Naive B cell (primary cell): ENCODE measurements around the gene TSPAN9. TPM values are rescaled to one million over a fixed set of nuclear protein-coding genes. Genes with fewer than 3 reads are reported as not detected.
A peak's percentile ranks its signal among the peaks of the same experiment; 100 is the strongest.

Experiments used
- ATAC-seq, 2 donors: fragments of 150-1000 bp; cut with Tn5 transposase; 2 replicates each; pipeline ENCODE4 v1.10.0; 2021; ENCODE audit warnings: low read depth in 2 of 2, mild to moderate bottlenecking in 2 of 2, moderate library complexity in 2 of 2
- DNase-seq: peaks from one replicate; pipeline ENCODE4 v3.0.0; 2022
- H3K27ac Mint-ChIP-seq, 6 donors: one replicate each; pipeline ENCODE4 v1.8.0; 2020 to 2022; ENCODE audit warnings: mild to moderate bottlenecking in 6 of 6, mixed read lengths in 6 of 6, moderate library complexity in 5 of 6, inconsistent platforms in 2 of 6
- H3K27me3 Mint-ChIP-seq, 3 donors: one replicate each; pipeline ENCODE4 v1.8.0; 2021 to 2022; ENCODE audit warnings: mixed read lengths in 3 of 3, mild to moderate bottlenecking in 1 of 3
- H3K36me3 Mint-ChIP-seq, 2 donors: one replicate each; pipeline ENCODE4 v1.8.0; 2020 to 2022; ENCODE audit warnings: mixed read lengths in 2 of 2, inconsistent platforms in 1 of 2, mild to moderate bottlenecking in 1 of 2
- H3K4me1 Mint-ChIP-seq, 3 donors: one replicate each; pipeline ENCODE4 v1.8.0; 2020 to 2022; ENCODE audit warnings: mixed read lengths in 3 of 3, inconsistent platforms in 1 of 3, mild to moderate bottlenecking in 1 of 3, moderate library complexity in 1 of 3
- H3K4me3 Mint-ChIP-seq, 8 donors: one replicate each; pipeline ENCODE4 v1.8.0; 2020 to 2022; ENCODE audit warnings: mild to moderate bottlenecking in 8 of 8, mixed read lengths in 8 of 8, moderate library complexity in 8 of 8, inconsistent platforms in 2 of 8
- H3K9me3 Mint-ChIP-seq, 7 donors: one replicate each; pipeline ENCODE4 v1.8.0; 2020 to 2022; ENCODE audit warnings: mixed read lengths in 7 of 7, mild to moderate bottlenecking in 5 of 7, inconsistent platforms in 2 of 7, moderate library complexity in 1 of 7
- polyA plus RNA-seq, 6 donors: library from polyadenylated mRNA; unstranded; fragments of 300-500 nt; fragmentation: Illumina TruSeq; gene quantifications; one replicate each; pipeline ENCODE4 v1.2.3, GENCODE V29; 2021; ENCODE audit warnings: low read depth in 6 of 6

Gene TSPAN9
- polyA plus RNA-seq, 6 donors from 2014 or later: 0.26 to 0.49 (median 0.41) TPM; not detected in 2

DNA sequence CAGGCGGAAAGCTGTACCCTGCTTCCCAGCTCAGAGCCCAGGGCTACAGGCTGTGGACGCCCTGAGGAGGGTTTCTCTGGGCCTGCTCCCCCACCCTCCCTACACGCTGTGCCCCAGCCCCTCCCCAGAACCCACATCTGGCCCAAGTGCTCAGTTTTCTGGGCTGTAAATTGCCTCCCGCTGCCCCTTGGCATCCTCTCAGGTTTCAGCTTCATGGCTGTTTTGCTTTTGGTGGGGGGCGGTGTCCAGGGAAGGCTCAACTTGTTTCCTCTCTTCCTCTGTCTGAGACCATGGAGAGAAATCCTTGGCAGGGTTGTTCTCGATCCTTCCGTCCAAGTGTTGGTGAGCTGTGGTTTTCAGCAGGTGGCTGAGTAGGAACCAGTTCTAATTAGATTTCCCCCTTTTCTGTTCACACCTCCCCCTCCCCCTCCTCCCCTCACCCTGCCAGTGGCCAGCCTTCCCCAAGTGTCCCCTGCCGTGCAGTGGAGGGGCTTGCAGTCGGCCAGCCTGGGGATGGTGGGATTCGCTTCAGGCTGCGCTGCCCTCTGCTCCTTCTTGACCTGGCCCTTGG, 61.8 kb downstream of the TSPAN9 start:
- H3K27me3 Mint-ChIP-seq: peaks cover 5 to 72% (median 61%) of the 10 kb centered on the region in 3 donors
- peak overlapping the region in 1 of 6 donors; percentile 84 for H3K27ac Mint-ChIP-seq
- no peak for ATAC-seq
- no peak for DNase-seq
- H3K9me3 Mint-ChIP-seq: peaks cover 0 to 2% (median 0%) of the 10 kb centered on the region in 7 donors
- no peaks in the 10 kb centered on the region for H3K4me1 Mint-ChIP-seq
- no peaks in the 10 kb centered on the region for H3K36me3 Mint-ChIP-seq
- no peak overlapping the region for H3K4me3 Mint-ChIP-seq

DNA sequence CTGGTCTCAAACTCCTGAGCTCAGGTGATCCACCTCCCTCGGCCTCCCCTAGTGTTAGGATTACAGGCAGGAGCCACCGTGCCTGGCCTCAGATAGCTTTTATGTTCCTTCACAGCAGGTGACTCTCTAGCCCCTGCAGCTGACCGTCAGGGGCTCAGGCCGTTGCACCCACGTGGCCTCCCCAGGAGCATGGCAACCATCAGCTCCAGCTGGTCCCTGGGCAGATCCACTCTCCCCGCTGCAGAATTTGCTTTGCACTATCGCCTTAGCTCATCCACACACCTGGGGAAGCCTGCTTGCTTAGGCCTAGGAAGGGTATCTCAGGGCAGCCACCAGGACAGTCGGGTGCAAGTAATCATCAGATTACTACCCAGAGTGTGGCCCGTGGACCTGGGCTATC, 62.6 kb downstream of the TSPAN9 start:
- no peak for DNase-seq
- Mint-ChIP-seq H3K9me3 (peaks cover 0 to 2% (median 0%) of the 10 kb centered on the region in 7 donors), H3K27ac (no peak overlapping the region), H3K27me3 (peaks cover 5 to 69% (median 56%) of the 10 kb centered on the region in 3 donors), H3K4me1 (no peaks in the 10 kb centered on the region), H3K4me3 (no peak overlapping the region), H3K36me3 (no peaks in the 10 kb centered on the region)
- no peak for ATAC-seq

DNA sequence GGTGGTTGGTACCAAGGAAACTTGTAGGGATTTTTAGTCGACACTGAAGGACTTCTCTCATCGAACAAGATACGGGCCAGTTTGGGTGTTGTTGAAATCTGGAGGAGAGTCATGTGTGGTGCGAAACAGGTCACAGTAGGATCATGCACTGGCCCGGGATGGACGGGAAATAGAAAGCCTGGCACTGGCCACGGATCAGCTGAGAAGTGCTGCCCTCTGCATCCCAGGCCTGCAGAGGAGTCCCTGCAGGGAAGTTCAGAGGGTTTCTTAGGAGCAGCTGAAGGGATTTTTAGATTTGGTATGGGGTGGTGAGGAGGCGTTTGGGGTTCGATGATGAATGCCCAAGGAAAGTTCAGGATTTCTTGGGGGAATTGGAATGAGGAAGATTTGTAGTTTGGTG, 63.1 kb downstream of the TSPAN9 start:
- no peak for ATAC-seq
- Mint-ChIP-seq H3K36me3 (no peaks in the 10 kb centered on the region), H3K4me1 (no peaks in the 10 kb centered on the region), H3K27ac (peak overlapping the region in 1 of 6 donors; percentile 65), H3K9me3 (peaks cover 0 to 2% (median 0%) of the 10 kb centered on the region in 7 donors), H3K4me3 (no peak overlapping the region), H3K27me3 (peaks cover 3 to 69% (median 57%) of the 10 kb centered on the region in 3 donors)
- no peak for DNase-seq

DNA sequence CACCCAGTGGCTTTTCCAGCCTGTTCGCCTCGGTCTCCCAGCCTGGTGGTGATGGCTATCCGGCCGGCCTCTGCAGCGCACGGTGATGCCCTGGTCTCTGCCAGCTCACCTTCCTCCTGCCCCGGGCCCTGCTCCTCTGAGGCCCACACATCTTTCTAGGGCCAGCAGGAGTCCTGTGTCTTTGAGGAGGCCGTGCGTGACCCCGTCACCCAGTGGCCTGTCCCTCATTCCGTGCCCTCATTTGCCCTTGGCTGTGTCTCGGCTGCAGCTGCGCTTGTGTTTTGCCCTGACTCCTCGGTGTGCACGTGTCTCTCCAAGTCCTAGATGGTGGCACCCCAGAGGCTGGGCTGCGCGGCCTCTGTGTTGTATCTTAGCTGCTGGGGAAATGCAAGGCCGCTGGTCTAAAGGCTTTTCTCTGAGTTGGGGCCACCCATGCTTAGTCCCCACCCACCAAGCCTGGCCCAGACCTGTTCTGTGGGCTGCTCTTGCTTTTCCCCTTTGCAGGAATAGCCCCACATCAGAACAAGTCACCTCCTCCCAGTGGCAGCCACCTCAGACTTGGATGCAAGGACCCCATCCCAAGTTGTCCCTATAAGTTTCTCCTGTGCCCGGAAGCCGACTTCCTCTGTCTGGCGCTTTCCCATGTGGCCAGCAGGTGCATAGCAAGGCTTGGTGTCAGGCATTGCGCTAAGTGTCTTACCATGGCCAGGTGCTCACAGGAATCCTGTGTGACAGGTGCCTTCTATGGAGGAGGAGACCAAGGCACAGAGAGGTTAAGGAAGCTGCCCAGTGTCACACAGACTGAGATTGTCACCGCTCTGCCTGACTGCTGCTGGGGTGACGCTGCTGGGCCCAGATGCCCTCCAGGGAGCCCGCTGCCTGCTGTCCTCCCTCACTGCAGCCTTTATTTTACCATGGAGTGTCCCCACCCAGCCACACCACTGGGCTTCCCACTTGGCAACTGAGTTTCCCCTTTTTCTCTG, 64.5 kb downstream of the TSPAN9 start:
- Mint-ChIP-seq H3K27me3 (peaks cover 0 to 71% (median 62%) of the 10 kb centered on the region in 3 donors), H3K9me3 (peaks cover 0 to 3% (median 0%) of the 10 kb centered on the region in 7 donors), H3K4me3 (no peak overlapping the region), H3K36me3 (no peaks in the 10 kb centered on the region), H3K4me1 (no peaks in the 10 kb centered on the region), H3K27ac (peak overlapping the region in 1 of 6 donors; percentile 9)
- DNase-seq (no peak), ATAC-seq (no peak)

DNA sequence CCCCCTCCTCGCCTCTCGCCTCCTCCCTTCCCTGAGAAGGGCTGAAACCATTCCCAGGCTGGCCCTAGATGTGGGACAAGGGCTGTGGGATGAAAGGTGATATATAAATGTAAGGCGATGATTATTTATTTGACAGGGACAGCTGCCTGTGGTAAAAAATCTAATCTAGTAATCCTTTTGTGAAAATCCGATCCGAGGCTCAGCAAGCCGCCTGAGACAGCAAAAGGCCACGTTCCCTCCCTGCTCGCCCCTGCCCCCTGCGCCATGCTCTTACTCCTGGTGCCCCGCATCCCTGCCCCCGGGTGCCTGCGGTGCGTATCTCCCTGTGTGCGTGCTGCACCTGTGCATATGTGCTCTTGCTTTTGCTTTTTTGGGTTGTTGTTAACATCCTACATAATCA, 65.2 kb downstream of the TSPAN9 start:
- DNase-seq (no peak), ATAC-seq (no peak)
- Mint-ChIP-seq H3K9me3 (peaks cover 0 to 3% (median 0%) of the 10 kb centered on the region in 7 donors), H3K4me1 (no peaks in the 10 kb centered on the region), H3K4me3 (no peak overlapping the region), H3K27ac (no peak overlapping the region), H3K36me3 (no peaks in the 10 kb centered on the region), H3K27me3 (peaks cover 0 to 70% (median 59%) of the 10 kb centered on the region in 3 donors)

DNA sequence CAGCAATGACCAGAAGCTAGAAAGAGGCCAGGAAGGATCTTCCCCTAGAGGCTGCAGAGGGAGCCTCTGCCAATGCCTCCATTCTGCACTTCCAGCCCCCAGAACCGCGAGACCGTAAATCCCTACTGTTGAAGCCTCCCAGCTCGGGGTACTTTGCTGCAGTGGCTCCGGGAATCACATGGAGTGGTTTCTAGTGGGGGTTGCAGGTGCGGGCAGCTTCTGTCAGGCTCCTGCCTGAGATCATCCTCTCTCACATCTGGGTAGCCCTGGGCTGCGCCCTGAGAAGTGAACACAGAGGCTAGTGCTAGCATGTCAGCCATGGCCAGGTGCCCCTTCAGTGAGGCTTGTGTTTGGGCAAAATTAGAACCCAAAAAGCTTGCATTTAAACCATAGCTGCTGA, 67.3 kb downstream of the TSPAN9 start:
- no peak for DNase-seq
- peaks cover 4 to 78% (median 55%) of the 10 kb centered on the region in 3 donors for H3K27me3 Mint-ChIP-seq
- ATAC-seq: no peak
- H3K4me3 Mint-ChIP-seq: no peak overlapping the region
- H3K36me3 Mint-ChIP-seq: no peaks in the 10 kb centered on the region
- no peak overlapping the region for H3K27ac Mint-ChIP-seq
- peaks cover 0 to 3% (median 0%) of the 10 kb centered on the region in 7 donors for H3K9me3 Mint-ChIP-seq
- H3K4me1 Mint-ChIP-seq: no peaks in the 10 kb centered on the region

DNA sequence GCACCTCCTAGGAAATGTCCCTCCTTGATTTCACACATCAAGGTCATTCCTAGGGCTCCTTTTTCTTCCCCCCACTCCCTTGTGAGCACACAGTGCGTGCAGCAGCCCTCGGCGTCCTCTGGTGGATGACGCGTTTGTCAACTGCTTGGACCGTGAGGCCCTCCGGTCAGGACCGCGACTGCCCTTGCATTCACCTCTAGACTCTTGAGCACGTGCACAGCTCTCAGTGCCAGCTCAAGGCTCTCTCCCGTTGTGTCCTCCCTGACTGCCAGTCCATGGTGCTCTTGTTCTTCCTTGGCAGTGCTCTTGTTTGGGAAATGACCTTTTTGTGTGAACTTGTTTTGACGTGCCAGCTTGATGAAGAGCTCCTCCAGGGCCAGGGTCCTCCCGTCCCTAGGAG, 67.9 kb downstream of the TSPAN9 start:
- Mint-ChIP-seq H3K27ac (no peak overlapping the region), H3K36me3 (no peaks in the 10 kb centered on the region), H3K4me1 (no peaks in the 10 kb centered on the region), H3K27me3 (peaks cover 4 to 78% (median 55%) of the 10 kb centered on the region in 3 donors), H3K9me3 (peaks cover 0 to 3% (median 0%) of the 10 kb centered on the region in 7 donors), H3K4me3 (no peak overlapping the region)
- no peak for ATAC-seq
- DNase-seq: no peak

DNA sequence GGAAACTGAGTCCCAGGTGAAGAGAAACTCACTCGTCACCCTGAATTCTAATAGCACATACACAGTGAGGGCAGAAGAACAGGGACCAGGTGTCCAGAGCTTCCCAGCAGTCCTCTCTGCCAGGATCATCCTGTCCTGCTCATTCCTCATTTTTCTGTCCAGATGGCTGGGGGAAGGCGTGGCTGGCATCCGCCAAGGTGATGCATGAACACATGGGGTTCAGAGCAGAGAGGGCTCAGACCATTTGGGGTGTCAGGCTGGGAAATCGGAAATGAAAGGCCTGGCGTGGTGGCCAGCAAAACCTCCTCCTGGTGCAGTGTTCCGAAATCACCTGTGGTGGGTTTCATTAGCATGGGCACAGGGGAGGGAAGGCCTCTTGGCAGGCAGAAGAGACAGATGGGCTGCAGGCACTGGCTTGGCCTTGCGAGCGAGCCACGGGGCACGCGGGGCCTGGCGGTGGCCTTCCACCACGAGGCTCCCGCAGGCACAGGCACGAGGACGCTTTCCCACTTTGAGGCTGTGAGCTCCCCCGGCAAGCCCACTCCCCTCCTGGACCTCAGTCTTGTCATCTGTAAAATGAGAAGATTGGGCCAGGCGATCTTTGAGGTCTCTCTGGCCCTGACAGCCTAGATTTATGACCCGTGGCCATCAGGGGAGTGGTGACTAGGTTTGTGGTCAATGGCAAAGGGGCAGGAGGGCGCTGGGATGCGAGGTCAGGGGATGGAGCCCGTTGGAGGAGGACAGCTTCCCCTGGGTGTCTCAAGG, 68.5 kb downstream of the TSPAN9 start:
- H3K27me3 Mint-ChIP-seq: peaks cover 4 to 78% (median 56%) of the 10 kb centered on the region in 3 donors
- no peak overlapping the region for H3K27ac Mint-ChIP-seq
- no peak for ATAC-seq
- no peak overlapping the region for H3K4me3 Mint-ChIP-seq
- no peaks in the 10 kb centered on the region for H3K36me3 Mint-ChIP-seq
- H3K9me3 Mint-ChIP-seq: peaks cover 0 to 3% (median 0%) of the 10 kb centered on the region in 7 donors
- no peak for DNase-seq
- H3K4me1 Mint-ChIP-seq: no peaks in the 10 kb centered on the region

DNA sequence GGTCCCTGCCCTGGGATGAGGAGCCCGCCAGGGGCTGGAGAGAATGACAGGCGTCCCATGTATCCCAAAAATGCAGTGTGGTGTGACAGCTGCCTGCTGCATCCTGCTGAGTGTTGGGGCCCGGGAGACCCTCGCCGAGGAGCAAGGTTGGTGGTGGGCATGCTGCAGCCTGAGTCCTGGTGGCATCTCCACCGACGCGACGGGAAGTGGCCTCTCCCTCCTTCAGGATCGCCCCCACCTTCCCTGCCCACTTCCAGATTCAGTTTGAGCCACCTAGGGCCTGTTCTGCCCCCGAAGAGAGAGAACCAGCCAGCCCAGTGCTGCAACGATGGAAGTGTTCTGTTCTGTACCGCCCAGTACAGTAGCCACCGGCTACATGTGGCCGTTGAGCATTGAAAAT, 70.1 kb downstream of the TSPAN9 start:
- H3K27me3 Mint-ChIP-seq: peaks cover 4 to 70% (median 58%) of the 10 kb centered on the region in 3 donors
- DNase-seq (no peak), ATAC-seq (no peak)
- H3K9me3 Mint-ChIP-seq: peaks cover 0 to 2% (median 0%) of the 10 kb centered on the region in 7 donors
- H3K4me3 Mint-ChIP-seq: no peak overlapping the region
- no peak overlapping the region for H3K27ac Mint-ChIP-seq
- no peaks in the 10 kb centered on the region for H3K36me3 Mint-ChIP-seq
- no peaks in the 10 kb centered on the region for H3K4me1 Mint-ChIP-seq

DNA sequence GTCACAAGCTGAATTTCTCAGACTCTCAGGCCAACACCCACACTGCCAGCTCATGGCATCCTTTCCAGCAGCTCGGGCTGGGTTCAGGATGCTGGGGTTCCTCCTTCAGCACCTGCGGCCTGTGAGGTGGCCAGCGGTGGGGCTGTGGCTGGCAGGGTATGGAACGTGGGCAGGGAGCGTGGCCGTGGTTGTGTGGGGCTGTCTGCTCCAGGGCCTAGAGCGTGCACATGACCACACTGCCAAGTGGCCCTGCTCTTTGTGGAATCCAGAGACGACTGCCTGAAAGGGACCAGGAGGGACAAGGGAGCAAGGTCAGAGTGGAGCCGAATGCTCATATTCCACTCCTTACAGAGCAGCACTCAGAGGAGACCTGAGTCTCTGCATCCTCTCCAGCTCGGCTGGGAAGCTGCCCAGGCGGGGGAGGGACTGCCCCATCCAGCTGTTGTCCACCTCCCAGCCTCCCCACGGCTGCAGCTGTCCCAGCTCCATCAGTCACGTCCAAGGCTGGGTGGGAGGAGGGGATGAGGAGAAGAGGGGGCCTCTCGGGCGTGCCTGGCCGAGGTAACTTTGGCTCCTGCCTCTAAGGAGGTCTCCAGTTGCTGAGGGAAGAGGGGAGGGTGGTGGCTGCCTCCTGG, 71.3 kb downstream of the TSPAN9 start:
- DNase-seq: no peak
- Mint-ChIP-seq H3K27me3 (peaks cover 4 to 63% (median 52%) of the 10 kb centered on the region in 3 donors), H3K4me3 (no peak overlapping the region), H3K9me3 (peaks cover 0 to 2% (median 0%) of the 10 kb centered on the region in 7 donors), H3K27ac (no peak overlapping the region), H3K4me1 (peaks cover 0 to 5% (median 0%) of the 10 kb centered on the region in 3 donors), H3K36me3 (no peaks in the 10 kb centered on the region)
- no peak for ATAC-seq

DNA sequence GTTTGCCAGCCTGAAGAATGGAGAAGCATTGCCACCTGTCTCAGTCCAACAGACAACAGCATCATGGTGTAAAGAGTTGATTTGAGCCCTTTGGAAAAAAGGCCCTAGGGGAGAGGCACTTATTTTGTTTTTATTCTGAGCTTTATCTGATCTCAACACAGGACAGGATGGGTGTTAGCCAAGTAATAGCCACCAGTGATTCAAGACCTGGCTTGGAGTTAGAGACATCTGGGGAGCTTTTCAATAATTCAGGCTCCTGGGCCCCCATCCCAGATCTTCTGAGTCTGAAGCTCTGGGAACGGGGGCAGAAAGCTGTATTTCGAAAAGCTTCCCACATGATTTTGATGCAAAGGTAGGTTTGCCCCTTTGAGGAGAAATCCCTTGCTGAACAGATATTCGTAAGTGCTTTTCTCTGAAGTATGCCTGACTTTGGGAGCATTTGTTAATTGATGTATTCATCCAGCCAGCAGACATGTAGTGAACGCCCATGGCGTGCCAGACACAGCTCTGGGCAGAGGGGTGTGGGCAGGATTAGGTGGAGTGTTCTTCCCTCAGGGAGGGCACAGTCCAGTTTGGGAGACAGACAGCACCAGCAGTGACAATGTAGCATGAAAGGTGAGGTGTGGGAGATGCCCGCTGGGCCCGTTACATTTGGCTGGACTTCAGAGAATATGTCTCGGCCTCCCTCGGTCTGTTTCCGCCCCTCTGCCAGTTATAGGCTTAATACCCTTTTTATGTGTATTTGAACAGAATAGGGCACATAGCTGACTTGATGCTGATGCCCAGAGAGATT, 72.5 kb downstream of the TSPAN9 start:
- H3K27me3 Mint-ChIP-seq: peaks cover 4 to 64% (median 50%) of the 10 kb centered on the region in 3 donors
- H3K9me3 Mint-ChIP-seq: peaks cover 0 to 2% (median 0%) of the 10 kb centered on the region in 7 donors
- no peak for ATAC-seq
- H3K4me1 Mint-ChIP-seq: peaks cover 0 to 5% (median 0%) of the 10 kb centered on the region in 3 donors
- no peak overlapping the region for H3K4me3 Mint-ChIP-seq
- no peak for DNase-seq
- no peaks in the 10 kb centered on the region for H3K36me3 Mint-ChIP-seq
- no peak overlapping the region for H3K27ac Mint-ChIP-seq

DNA sequence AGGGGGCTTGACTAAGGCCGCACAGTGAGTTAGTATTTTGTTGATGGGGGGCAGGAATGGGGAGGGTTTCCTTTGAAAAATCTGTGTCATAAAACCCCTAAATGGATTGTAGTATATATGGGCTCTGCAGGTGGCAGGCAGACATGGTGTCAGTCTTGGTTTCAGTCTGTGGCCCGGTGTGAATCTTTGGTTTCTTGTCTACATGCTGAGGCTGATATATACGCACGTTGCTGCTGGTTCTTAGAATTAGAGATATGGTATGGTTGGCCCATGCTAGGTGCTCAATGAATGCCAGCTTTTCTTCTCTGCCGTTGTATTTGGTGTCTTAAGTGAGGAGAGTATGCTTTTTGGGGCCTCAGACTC, 73.1 kb downstream of the TSPAN9 start:
- peak overlapping the region in 1 of 6 donors; percentile 58 for H3K27ac Mint-ChIP-seq

More for the DNA sequence above, 73.1 kb downstream of the TSPAN9 start:
- H3K27me3 Mint-ChIP-seq: peaks cover 4 to 64% (median 47%) of the 10 kb centered on the region in 3 donors
- peaks cover 0 to 5% (median 0%) of the 10 kb centered on the region in 3 donors for H3K4me1 Mint-ChIP-seq
- H3K4me3 Mint-ChIP-seq: no peak overlapping the region
- DNase-seq (no peak), ATAC-seq (no peak)
- H3K9me3 Mint-ChIP-seq: peaks cover 0 to 2% (median 0%) of the 10 kb centered on the region in 7 donors
- no peaks in the 10 kb centered on the region for H3K36me3 Mint-ChIP-seq
